DMS153 treated with DMSO at 0.1 percent for 48 hours (cell line): Measurements from ENCODE around the gene ATP6V1C2.
"Not testable (repeated sequence)": the region's sequence is repeated elsewhere in the genome, so short reads cannot be mapped to it uniquely, and the experiment has no call there.

Experiments used
- DNase-seq: peaks from one replicate; lab custom pipeline; 2025; ENCODE audit not compliant: unreplicated experiment; lab: John Stamatoyannopoulos, UW

Gene ATP6V1C2

DNA sequence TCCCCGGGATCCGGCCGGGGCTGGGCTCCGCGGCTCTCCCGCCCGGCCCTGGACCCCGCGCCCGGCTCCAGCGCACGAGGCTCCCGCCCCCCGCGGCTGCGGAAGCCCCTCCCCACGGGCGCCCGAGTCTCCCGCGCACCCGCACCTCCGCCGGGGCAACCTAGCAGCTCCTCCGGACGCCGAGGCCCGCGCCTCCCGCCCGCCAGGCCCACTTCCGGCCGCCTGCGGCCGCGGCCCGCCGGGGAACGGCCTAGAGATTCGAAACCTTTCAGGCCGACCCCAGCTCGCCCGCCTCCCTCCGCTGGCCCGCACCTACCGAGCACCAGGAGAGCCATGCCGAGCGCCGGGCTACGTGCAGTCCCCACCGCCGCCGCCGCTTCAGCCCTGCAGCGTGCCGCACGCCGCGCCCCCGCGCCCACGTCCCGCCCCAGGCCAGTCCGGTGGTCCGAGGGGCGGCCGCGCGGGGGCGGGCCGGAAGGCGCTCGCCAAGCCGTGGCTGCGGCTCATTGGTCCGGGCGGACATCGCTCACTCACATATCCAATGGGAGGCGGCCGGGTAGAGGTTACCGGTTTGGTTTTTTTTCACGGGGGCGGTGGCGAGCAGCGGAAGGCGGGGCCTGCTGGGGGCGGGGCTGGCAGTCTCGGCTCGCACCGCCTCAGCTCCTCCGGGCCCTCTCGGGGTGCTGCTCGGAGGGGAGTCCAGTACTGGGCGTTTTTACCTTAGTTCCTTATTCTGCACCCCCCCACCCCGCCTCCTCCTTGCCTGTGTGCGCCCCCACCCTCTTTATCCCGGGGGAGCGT lies 91.1 kb downstream of the ATP6V1C2 start, which contains the start of gene PDIA6:
TSS of gene PDIA6 (minus strand) at position 424 of the 801 bp plus-strand sequence. CDS start at position 335, 89 bp downstream.
- DNase-seq, result peak; percentile 90

DNA sequence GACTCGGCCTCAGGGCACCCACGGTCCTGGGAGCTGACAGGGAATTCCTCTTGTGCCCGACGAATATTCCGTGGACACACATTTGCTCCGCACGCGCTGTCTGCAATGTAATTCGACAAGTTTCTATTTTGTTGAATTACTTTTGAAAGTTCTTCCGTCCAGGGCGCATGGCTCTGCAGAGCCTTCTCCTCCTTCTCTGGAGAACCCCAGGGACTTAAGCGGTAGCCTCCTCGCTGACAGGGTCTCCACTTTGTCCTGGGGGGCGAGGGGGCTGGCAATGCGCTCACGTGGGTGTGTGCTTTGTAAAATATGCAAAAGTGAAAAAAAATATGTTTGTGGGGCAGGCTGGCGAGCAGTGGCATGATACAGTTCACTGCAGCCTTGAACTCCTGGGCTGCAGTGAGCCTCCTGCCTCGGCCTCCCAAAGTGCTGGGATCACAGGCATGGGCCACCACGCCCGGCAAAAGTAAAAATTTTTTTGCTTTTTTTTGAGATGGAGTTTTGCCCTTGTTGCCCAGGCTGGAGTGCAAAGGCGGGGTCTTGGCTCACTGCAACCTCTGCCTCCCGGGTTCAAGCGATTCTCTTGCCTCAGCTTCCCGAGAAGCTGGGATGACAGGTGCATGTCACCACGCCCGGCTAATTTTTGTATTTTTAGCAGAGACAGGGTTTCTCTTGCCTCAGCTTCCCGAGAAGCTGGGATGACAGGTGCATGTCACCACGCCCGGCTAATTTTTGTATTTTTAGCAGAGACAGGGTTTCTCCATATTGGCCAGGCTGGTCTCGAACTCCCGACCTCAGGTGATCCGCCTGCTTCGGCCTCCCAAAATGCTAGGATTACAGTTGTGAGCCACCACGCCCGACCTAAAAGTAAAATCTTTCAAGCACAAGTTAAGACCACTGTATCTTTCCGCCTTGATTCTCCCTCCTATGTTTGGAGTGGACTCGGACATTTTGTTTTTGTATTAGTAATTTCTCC lies 92.0 kb downstream of the ATP6V1C2 start:
- not testable (repeated sequence) for DNase-seq

DNA sequence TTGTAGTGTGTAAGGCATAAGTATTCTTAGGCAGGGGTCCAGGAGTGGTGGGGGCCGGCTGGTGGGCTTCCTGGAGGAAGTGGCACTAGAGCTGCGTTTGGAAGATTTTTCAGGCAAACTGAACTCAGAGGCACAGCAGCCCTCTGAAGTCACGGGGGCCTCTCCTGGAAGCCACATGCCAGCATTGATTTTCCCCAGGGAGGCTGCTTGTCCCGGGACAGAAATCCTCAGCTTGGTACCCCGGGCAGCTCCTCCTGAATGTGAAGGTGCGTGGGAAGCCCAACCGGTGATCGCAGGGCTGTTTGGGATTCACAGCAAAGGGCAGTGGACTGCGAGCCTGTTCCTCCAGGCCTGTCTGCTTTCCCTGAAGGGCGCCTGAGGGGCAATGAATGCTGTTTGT lies 92.7 kb downstream of the ATP6V1C2 start:
- no peak for DNase-seq

DNA sequence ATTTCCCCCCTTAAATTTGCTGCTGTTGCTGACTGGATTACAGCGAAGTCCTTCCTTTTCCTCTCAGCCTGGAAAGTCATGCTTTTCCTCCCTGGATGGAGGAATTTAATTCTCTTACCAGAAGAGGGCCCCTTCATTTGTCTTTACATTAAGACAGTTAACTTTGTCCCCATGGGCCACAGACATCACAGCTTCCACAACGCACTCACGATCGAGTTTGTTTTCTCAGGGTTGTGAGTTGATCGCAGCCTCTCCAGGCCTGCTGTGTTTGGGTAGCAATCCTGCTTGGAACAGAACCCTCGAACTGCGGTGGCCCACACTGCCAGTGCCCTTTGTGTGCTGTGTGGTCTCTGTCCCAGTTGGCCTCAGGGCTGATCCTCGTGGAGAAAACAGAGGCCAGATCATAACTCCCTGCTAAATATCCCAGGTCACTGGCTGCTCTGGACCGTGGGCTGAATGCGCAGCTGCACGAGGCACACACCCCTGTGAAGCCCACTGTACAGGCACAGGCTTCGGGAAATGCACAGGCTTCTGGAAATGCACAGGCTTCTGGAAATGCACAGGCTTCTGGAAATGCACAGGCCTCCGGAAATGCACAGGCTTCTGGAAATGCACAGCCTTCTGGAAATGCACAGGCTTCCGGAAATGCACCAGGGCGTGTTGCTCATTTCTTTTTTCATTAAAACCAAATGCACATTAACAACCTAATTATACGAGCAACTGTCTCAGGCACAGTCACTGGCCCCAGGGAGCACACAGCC lies 93.3 kb downstream of the ATP6V1C2 start:
- DNase-seq, result no peak

DNA sequence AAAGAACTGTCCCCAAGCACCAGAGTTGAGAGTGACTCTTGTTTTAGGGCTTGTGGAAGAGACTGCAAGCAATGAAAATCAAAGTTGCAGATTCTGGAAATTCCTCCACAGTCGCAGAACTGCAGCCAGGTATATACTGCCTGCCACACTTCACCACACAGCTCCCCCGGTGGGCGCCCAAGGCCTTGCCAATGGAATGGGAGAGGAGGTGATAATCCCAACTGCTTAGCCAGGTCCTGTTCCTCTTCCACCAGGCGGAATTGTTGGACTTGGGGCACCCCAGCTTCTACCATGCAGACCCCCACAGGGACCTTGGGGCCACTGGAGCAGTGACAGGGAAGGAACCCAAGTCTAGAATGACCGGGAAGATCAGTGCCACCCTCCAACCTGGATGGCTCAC lies 96.0 kb downstream of the ATP6V1C2 start:
- no peak for DNase-seq

DNA sequence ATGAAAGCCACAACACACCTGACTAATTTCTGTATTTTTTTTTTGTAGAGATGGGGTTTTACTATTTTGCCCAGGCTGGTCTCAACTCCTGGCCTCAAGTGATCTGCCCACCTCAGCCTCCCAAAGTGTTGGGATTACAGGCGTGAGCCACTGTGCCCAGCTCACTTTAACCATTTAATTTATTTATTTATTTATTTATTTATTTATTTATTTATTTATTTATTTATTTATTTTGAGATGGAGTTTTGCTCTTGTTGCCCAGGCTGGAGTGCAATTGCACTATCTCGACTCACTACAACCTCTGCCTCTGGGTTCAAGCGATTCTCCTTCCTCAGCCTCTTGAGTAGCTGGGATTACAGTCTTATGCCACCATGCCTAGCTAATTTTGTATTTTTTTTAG lies 96.9 kb downstream of the ATP6V1C2 start:
- not testable (repeated sequence) for DNase-seq

DNA sequence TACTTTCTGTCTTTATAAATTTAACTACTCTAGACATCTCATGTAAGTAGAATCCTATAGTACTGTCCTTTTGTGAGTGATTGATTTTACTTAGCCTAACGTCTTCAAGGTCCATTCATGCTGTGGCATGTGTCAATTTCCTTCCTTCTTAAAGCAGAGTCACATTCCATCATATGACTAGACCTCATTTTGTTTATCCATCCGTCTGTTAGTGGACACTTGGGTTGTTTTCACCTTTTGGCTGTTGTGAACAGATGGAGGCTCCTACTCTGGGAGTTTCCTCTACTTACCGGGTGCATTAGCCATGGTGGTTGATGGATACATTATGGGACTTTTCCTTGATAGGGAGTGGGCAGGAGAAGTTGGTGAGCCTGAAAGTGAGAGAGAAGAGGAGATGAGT lies 97.6 kb downstream of the ATP6V1C2 start:
- no peak for DNase-seq

DNA sequence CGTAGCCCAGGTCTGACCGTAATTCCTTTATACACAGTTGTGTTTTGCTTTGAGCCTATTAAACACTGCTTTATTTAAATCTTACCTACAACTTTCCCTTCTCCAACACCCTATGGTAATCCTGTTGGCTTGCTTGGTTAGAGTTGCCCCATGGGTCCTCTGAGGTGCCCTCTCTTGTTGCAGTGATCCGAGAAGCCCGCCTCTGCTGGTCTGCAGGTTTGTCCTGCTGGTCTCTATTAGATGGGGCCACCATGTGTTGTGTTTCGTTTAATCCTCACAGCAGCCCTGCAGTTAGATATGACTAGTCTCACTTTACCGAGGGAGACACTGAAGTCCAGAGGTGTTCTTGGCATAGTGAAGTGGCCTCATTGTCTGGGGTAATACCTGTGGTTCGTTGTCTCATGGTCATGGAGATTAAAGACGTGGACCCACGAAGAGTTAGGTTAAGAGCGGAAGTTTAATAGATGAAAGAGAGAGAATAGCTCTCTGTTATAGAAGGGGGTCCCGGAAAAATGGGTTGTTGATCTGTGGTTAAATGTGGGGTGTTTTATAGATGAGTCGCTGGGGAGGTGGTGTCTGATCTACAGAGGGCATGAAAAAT lies 98.4 kb downstream of the ATP6V1C2 start:
- no peak for DNase-seq

DNA sequence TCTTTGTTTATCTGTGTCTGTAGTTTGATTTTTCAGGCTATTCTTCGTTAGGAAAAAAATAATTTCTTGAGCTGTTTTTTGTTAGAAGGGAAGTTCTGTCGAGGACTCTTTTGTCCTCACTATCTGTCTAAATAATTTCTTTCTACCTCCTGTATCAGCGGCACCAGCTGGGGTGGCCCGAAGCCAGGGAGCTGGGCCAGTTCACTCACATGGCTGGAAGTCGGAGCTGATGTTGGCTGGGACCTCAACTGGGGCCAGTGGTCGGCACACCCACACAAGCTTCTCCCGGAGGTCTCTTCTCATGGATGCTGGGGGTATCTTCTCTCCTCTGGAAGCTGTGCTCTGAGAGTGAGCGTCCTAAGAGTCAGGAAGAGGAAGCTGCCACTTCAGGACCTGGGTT lies 99.1 kb downstream of the ATP6V1C2 start:
- no peak for DNase-seq

DNA sequence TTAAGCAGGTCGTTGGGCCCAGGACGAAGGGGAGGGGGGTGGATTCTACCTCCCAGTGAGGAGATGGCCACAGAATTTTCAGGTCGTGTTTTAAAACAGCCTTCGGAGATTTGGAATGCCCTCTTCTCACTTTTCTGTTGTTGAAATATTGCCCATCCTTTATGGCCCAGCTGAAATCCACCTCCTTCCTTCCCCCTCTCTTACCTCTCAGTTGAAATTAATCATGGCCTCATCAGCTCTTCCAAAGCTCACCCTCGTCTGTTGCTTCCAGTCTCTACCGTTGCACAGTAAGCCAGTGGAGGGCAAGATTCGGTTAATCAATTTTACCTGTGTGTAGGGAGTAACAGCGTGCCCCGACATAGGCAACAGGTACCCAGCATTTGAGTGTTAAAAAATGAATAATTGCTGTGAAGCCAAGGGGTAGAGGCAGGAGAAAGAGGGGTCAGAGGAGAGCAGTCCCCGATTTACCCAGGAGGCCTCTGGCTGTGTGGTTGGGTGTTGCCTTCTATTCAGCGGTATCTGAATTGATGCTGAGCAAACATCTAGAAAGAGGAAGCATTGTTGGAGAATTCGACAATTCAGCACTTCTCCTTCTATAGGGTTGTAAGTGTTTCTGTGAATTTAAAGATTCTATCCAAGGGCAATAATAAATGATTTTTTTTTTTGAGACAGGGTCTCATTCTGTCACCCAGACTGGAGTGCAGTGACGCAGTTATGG lies 99.7 kb downstream of the ATP6V1C2 start:
- peak; percentile 24 for DNase-seq

DNA sequence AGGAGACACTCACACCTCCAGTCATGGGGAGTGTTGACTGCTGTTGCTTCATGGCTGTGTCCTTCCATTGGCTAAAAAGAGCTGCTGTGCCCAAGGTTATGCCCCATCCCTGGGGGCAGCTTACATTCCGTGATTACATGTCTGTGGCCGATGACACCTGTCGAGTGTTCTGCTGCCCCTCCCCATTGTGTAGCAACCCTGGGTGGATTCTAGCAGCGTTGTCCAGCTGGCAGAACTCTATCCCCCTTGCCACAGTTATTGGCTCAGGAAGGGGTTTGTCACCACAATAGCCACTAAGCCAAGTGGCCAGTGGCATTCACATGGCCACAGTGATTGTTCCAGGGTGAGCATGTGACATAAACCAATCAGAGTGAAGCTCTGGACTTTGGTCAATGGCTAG lies 102.8 kb downstream of the ATP6V1C2 start:
- no peak for DNase-seq

DNA sequence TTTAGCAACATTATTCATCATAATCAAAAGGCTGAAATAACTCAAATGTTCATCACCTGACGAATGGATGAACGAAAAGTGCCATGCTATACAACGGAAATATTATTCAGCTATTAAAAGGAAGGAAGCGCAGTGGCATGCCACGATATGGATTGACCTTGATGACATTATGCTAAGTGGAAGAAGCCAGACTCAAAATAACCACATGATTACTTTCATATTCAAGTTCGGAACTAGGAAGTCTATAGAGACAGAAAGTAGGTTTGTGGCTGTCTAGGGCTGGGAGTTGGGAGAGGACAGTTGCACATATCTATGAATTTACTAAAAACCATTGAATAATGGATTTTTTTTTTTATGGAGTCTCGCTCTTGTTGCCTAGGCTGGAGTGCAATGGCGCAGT lies 104.6 kb downstream of the ATP6V1C2 start:
- DNase-seq, result no peak

DNA sequence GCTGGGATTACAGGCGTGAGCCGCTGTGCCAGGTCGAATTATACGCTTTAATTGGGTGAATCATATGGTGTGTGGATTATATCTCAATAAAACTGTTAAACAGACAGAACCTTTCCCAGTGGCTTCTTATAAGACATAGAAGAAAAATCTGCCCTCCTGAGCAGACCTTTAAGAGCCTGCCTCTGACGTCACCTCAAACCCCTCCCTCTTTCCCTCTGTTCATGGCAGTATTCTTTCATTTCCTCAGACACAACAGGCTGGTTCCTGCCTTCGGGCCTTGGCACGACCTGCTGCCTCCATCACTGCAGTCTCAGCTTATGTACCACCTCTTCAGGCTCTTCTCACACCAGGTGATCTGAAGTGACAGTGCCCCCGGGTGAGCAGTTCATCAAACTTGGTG lies 105.2 kb downstream of the ATP6V1C2 start:
- no peak for DNase-seq

DNA sequence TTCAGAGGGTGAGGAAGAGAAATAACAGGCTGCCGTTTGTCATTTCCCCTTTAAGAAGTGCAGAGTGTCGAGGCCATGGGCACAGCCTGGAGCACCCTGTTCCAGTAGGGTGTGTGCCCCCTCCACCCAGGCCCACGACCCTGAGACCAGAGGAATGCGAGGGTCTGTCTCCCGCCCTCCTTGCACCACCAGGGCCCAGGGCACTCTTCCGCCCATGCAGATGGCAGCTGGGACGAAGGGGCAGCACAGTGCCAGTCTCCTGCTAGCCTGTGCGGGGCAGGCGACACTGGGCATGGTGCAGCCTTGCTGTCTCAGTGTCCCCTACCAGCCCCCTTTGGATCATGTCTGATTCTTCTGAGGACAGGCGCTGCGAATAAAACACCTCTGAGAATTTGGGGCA lies 106.9 kb downstream of the ATP6V1C2 start:
- no peak for DNase-seq

DNA sequence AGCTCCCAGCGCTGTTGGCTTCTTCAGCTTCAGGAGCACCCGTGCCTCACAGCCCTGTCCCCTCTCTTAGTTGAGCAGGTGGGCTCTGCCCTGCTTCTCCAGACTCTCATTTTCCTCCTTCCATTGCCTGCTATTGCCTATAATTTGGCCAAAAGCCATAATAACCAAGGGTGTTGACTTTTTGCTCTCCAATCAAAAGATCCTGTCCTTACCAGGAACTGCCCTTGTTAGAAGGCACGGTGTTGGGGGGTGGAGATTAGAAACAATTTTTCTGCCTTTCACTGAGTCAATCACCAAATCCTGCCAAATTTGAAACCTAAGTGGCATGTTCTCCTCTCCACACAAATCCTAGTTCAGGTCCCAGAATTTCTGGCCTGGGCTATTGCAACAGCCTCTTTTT lies 107.9 kb downstream of the ATP6V1C2 start:
- DNase-seq, result no peak

DNA sequence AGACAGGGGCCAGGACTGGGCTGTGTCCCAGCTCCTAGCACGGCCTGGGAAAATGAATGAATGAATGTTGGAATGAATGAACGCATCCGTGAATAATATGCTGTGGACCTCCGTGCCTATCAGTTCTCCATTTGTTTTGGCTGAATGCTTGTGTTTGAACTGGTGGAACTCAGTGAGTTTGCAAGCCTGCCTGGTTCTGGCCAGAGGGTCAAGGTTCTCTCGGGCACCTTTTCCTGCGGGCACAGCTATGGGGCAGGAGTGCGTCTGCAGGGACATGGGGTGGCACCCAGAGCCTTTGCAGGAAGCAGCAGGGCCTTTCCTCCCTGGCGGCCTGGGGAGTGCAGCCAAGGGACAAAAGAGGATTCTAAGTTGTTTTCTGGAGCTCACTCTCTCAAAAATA lies 108.8 kb downstream of the ATP6V1C2 start:
- no peak for DNase-seq

DNA sequence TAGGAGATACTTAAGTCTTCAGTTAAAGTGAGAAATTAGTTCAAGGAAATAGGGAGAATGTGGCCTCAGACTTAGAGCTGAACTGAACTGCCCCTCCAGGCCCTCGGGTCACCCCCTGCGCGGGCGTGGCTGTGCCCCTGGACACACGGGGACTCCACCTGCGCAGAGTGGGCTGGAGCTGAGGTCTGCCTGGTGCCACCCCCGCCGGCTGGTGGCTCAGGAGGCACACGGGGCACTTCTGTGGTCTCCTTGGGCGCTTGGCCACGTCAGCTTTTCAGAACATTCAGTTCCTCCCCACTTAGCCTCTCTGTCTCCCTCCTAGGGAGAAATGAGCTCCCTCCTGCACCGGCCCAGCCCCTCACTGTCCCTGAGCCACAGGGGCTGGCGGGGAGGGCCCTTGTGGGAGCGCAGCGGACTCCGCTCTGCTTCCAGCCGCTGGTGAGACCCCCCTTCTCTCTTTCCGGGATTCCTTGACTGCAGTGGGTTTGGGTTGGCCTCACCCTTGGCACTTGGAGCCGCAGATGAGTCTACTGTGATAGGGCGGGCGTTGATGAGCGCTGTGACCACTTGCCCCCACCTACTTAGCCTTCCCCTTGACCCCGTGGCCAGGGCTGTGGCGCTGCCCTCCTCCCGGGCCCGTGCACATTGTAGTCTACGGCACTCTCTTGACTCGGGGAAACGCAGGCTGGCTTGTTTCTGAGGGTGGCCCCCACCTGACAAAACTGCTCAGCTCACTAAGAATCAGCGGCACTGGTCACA lies 109.4 kb downstream of the ATP6V1C2 start:
- DNase-seq, result no peak

DNA sequence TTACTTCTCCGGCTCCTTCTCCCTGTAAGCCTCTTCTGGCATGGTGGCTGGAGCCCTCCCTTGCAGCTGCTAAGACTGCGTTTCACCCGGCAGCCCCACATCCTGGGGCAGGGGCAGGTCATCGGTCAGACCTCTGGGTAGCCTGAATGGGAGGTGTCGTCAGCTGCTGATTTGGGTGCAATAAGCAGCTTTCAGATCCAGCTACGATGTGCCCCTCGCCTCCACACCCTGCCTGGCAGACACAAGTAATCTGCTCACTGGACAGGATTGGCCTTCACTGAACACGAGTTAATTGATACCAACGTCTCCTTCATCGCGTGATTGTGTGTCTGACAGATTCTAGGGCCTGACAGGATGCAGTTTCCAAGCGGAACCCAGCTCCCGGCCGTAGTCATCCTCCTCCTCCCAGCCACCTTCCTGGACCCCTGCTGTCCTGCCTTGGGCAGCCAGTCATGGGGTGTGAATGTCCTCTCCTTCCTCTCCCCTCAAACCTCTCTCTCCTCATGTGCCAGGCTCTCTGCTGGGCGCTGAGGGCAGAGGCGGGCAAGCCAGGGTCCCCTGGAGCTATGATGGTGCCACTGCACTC lies 110.1 kb downstream of the ATP6V1C2 start:
- no peak for DNase-seq
